CD4-positive, alpha-beta T cell treated with Interleukin-6 at 100 ng/mL for 8 hours (primary cell): ENCODE measurements around the gene NF1.

Source experiments
- DNase-seq: peaks from one replicate; pipeline ENCODE4 v3.0.0-alpha.2; 2020; ENCODE audit warnings: mixed read lengths, low spot score

Gene NF1

DNA sequence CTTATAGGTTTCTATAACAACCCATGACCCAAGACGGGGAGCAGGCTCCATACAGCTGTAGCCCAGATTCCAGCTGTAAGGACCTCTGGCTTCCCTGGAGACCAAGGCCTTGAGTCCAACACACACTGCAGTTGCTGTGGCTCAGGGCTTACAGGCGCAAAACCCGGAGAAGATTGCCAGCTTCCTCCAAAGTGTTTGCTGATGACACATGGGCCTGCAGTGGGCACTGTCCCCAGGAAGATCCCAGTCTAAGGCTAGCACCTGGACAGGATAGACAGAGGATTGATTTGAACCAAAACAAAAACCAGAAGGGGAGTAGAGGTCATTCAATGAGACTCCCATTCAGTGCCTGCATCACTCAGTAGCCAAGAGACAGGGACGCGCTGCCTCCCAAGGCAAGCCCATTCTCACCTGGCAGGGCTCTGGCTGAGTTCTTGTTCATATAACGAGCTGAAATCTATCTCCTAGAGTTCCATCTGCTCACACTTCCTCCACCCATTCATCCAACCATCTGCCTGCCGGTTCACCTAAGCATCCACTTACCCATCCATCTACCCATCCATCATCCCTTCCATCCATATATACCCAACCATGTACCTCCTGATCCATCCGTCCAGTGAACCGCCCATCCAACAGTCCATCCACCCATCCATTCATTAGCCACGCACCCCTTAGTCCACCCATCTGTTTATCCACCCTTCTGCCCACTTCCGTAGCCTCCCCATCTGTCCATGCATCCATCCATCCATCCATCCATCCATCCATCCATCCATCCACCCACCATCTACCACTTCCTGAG lies 306.9 kb downstream of the NF1 start:
- no peak for DNase-seq

DNA sequence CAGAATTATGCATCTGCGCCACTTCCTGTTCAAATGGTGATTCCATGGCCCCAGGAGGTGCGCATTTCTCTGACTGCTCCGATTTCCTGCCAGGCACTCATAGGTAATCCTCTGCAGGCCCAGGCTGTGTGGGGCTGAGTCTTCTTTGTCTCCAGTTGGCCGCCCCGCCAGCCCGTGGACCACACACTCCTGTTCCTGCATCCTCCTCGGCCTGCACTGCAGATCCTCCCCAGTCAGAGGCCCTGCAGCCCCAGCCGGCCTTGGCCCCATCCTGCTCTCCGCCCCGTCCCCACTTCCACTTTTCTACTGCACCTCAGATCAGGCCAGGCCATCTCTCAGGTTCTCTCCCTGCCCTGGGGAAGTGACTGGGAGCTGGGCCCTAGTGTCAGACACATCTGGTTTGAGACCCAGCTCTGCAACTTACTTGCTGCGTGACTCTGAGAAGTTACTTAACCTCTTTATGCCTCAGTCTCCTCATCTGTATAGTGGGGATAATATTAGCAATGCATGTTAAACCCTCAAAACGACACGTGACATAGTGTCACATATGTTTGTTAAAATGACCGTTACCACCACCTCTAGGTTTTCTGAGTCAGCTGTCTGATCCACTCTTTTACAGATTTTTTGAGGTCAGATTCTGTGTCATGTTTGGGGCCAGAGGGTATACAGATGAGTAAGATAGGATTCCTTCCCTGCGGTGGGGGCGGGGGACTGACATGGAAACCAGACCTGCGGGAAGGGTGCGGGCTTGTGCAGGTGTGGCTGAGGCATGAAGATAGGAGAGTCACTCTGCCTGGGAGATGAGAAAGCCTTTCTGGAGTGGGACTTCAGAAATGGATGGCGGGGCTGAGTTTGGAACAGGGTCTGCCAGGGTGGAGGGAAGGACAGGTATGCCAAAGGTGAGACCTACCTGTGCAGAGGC lies 309.5 kb downstream of the NF1 start:
- no peak for DNase-seq

DNA sequence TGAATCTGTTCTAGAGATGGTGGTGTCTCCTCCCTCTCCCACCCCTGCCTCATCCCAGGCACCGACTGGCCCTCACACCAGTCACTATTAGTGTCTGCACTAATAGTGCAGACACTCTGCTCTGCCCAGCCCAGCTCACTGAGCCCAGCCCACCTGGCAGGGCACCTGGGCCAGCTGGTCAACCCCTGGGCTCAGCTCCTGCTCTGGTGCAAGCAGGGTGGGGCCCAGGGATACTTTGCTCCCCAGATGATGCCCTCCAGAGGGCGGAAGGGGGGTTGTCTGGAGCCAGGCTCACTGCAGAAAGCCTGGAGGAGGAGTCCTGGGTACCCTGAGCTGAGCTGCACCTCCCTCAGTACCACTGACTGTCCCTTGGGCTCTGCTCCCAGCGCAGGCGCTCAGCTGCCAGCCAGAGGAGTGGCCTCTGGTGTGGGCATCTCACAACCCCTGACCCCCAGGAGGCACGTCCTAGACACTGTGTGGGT lies 311.2 kb downstream of the NF1 start:
- no peak for DNase-seq

DNA sequence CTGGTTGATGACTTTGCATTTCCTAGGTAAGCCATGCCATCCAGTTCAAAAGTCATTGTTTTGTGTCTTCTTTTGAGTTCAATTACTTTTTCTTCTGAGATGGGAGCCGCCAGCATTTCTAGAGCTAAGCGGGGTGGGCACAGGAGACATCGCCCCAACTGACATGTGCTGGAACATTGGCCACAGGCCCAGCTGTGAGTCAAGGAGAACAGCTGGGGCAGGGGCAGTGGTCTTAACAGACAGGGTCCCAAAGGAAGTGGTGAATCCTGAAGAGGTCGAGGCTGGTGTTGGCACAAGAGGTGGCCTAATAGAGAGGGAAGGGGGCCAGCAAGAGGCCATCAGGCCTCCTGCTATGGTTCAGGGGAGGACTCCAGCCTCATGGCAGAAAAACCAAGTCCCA lies 313.8 kb downstream of the NF1 start:
- DNase-seq, result no peak

- DNase-seq, result no peak
These were observed 317.0 kb downstream of the NF1 start for GRCh38 chr17:31411707-31412285.

DNA sequence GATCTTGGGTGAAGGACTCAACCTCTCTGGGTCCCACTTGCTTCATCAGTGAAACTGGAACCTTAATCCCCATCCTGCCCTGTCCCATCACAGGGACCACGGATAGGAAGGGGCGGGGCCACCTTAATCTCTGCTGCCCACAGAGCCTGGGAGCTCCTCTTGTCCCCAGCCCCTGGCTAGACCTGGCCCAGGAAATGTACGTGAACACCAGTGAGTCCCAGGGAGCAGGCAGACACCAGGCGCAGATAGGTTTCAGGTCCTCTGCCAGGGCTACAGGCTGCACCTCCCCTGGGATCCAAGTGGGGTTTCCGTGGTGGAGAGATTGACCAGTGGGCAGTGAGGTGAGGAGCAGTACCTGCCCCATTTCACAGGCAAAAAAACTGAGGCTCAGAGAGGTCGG lies 317.7 kb downstream of the NF1 start:
- no peak for DNase-seq

DNA sequence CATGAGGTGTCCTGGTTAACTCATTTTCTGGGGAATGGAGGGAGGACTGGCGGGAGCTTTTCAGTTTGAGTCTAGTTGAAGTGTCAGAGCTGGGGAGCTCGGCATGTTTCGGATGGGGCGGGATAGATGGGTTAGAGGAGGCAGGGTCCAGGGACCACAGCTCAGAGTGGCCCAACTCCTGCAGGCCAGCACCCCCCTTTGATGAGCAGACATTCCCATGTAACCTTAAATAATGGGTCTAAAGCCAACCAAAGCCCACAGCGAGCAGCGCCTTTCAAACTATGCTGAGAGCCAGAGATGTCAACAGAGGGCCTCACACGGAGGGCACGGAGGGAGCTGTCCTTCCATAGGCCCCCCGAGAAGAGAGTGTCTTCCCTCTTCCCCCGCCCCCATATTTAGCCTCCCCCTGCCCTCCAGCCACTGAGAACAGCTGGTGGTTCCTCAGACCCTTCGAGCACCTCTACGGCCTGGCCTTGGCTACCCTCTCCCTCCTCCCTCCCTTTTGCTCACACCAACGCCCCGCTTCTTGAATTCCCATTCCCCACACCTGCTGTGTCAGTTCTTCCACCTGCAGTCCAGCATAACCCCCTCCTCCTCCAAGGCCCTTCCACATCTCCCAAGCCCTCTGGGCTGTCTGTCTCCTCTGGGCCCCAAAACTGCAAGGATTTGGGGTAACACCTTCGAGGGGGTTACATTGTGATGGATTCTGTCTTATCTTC lies 318.5 kb downstream of the NF1 start:
- no peak for DNase-seq

DNA sequence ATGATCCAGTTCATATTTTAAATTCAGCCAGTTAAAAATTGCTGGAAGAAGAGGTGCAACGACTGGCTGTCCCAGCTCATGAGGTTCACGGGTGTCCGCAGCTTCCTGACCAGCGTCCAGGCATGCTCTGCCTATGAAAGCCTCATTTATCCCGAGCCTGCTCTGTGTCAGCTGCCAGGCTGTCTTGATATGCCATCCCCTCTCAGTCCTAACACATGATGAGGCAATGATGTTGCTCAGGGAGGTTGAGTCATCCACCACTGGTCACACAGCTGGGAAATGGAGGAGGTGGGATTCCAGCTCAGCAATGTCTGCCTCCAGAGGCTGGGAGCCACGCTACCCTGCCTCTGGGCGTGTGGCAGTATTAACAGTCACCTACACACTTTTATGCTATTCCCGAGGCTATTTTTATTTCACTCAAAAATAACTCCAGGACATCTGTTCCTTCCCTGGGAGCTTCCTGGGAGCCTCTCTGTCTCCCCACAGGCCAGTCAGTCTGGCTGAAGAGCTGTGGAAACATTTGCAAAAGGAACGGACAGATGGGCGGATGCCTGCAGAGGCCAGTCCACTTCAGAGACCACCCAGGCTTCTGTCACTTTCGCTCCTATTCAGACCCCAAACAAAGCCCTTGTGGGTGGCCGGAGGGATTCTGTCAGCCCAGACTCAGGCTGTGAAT lies 319.2 kb downstream of the NF1 start:
- no peak for DNase-seq

- DNase-seq, result no peak
These were observed 319.8 kb downstream of the NF1 start for GRCh38 chr17:31414550-31414918.

- no peak for DNase-seq
These were observed 320.3 kb downstream of the NF1 start for GRCh38 chr17:31415004-31415454.

DNA sequence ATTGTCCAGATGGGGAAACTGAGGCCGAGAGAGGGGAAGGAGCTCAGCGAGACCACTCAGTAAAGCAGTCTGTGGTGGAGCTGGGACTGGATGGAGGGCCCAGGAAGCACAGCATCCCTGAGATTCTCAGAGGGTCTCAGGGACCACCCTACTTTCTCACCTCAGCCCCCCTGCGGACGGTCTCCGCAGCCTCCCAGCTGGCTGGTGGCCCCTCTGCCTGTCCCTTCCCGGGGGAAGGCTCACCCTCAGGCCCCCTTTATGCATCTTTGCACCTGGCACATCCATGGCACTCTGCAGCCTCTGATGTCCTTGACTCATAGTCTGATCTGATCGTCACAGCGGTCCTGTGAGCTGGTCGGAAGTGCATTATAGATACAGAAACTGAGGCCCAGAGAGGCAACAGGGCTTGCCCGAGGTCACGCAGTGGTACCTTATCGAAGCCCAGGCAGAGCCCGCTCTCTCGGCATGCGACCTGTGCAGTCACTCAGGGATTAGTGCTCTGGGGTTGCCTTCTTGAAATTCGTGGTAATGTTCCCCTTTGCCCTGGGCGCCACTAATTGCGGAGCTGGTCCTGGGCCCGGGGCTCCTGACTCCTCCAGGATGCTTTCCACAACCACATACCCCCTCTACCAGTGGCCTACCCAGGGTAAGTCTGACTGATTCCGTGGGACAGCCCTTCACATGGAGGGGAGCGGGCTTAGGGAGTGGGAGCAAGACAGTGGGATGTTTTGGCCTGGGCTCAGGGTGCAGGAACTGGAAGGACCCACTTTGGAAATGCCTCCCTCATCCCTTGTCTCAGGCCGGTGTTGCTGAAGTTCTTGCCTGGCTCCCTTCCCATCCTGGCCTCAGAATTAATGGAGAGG lies 321.1 kb downstream of the NF1 start:
- DNase-seq, result no peak

GRCh38 chr17:31416503-31416923 lies 321.7 kb downstream of the NF1 start:
- no peak for DNase-seq

GRCh38 chr17:31417051-31417792 lies 322.4 kb downstream of the NF1 start:
- DNase-seq, result no peak

DNA sequence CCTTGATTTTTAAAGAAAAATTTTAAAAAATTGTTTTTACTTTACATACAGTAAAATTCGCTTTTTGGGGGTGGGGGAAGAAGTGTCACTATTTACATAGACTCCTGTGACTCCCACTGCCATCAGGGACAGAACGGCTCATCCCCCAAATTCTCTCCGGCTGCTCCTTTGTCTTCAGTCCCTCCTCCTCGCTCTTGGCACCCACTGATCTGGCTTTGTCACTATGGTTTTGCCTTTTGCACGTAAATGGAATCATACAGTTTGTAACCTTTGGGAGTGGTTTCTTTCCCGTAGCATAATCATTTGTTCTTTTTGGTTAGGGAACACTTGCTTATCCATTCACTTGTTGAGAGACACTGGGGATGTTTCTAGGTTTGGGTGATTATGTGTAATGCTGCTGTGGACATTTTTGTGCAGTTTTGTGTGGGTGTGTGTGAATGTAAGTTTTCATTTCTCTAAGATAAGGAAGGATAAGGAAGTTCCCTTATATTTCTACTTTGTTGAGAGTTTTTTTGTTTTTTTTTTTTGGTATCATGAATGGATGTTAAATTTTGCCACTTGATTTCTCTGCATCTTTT lies 324.1 kb downstream of the NF1 start:
- DNase-seq, result no peak

GRCh38 chr17:31422443-31422842 lies 327.7 kb downstream of the NF1 start:
- DNase-seq, result no peak

- DNase-seq, result no peak
These were observed 330.1 kb downstream of the NF1 start for GRCh38 chr17:31424944-31425281.

DNA sequence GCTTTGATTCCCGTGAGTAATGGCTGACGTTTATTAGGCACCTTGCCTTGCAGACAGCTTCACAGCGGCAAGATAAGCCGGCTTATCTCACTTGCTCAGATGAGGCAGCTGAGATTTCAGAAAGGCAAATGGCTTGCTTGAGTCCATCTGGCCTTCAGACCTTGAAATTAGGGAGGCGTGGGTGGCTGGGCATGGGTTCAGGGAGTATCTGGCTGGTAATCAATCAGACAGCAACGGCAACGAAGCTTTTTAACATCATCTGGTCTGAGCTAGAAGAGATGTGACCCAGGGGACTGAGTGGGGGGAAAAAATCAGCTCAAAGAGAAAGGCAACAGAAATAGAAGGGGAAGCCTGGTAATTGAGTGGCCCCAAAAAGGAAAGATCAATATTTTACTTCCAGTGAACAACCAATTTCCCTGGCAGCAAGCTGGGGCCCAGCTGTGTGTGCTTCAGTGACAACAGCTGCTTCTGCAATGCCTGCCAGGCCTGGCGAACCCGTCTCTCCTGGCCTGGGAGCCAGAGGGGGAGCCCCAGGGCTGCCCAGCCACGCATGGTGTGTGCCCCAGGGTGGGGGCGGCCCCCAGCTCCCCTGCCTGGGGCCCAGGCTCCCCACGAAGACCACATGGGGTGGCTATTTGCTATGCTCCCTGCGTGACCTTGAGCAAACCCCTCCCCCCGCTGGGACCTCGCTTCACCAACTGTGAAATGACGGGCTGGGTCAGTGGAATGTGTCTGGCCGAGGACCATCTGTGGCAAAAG lies 330.7 kb downstream of the NF1 start:
- DNase-seq, result no peak
